Forelimb muscle (tissue), 1 donor: Measurements from ENCODE around the gene PGS1. TPM values are rescaled to one million over a fixed set of nuclear protein-coding genes. Genes with fewer than 3 reads are reported as not detected.
"Not testable (repeated sequence)": the region's sequence is repeated elsewhere in the genome, so short reads cannot be mapped to it uniquely, and the experiment has no call there.

Experiments used
- DNase-seq: peaks from one replicate; pipeline ENCODE4 v3.0.0-alpha.2; 2013; ENCODE audit warnings: low read depth
- polyA plus RNA-seq: library from polyadenylated mRNA; unstranded; fragments of 120-200 nt; gene quantifications from one replicate; pipeline ENCODE4 v1.2.1, GENCODE V29; 2013; ENCODE audit not compliant: insufficient read length

PGS1 gene, protein sequence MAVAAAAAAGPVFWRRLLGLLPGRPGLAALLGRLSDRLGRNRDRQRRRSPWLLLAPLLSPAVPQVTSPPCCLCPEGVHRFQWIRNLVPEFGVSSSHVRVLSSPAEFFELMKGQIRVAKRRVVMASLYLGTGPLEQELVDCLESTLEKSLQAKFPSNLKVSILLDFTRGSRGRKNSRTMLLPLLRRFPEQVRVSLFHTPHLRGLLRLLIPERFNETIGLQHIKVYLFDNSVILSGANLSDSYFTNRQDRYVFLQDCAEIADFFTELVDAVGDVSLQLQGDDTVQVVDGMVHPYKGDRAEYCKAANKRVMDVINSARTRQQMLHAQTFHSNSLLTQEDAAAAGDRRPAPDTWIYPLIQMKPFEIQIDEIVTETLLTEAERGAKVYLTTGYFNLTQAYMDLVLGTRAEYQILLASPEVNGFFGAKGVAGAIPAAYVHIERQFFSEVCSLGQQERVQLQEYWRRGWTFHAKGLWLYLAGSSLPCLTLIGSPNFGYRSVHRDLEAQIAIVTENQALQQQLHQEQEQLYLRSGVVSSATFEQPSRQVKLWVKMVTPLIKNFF
- polyA plus RNA-seq: 26.3 TPM

DNA sequence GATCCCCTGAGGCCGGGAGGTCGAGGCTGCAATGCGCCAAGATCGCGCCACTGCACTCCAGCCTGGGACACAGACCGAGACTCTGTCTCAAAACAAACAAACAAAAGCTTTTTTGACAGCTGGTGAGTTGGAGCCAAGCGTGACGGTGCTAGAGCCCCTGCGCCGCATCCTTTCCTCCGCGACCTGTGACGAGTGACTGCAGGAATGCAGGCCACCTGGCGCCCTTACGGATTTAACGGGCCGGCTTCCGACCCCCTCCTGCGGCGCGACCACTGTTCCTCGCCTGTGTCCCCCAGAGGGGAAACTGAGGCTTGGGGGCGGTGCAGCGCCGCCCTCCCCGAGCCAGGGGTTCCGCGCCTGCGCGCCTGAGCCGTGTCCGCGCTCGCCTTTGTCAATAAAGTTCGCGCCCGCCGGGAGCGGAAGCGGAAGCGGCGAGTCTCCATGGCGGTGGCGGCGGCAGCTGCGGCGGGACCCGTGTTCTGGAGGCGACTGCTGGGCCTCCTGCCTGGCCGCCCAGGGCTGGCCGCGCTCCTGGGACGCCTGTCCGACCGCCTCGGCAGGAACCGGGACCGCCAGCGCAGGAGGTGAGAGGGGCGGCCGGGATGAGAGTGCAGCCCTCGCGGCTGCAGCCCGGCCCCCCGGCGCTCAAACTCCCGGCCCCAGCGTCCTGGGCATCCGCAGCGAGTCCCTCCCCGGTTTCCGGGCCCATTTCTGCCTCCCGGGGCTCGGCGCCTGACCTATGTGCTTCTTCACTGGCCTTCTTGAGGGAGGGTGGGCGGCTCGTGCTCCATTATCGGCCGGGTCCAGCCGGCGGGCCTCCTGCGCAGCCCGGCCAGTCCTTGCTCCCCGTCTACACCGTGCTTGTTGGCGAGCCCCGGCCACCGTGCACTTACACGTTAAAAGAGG is at the start of gene PGS1:
PGS1 (plus strand) TSS at position 425 of the 906 bp plus-strand sequence; CDS start at position 442, 17 bp downstream.
- DNase-seq: no peak

DNA sequence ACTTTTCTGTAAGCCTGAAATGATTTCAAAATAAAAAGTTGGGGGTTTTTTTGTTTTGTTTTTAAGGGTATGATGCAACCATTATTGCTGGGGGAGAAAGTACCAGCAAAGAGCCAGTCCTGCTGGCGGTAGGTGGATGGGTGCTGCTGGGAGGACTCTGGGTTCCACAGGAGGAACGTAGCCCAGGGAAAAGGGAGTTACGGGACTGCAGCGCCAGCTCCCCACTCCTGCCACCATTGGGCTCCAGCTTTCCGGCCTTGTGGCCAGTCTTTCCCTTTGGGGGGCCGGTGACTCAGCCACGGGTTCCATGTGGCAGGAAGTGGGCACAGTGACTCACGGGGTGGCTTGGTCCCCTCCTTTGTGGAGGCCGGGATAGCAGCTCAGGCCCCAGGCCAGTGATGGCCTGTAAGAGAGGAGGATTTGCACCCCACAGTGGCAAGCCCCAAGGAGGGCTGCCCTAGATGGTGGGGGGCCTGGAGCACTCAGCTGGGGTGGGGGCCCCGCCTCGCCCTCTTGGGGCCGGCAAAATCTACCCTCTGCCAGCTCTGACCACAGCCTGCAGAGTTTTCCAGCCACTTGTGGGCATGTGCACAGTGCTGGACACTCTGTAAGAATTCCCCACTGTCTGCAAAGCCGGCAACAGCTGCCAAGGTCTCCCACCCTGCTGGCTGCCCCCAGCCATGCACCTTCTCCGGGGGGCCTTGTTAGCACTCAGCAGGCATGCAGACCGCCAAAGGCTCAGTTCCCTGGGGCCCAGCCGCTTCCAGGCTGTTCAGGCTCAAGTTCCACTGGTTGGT is 49.0 kb upstream of the PGS1 start:
- no peak for DNase-seq

GRCh38 chr17:78330570-78331224 is 47.8 kb upstream of the PGS1 start:
- DNase-seq: no peak

DNA sequence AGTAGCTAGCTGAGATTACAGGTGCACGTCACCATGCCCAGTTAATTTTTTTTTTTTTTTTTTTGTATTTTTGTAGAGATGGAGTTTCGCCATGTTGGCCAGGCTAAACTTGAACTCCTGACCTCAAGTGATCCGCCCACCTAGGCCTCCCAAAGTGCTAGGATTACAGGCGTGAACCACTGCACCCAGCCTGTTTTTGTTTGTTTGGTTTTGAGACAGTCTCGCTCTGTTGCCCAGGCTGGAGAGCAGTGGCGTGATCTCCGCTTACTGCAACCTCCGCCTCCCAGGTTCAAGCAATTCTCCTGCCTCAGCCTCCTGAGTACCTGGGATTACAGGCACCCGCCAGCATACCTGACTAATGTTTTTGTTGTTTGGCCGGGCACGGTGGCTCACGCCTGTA is 47.1 kb upstream of the PGS1 start:
- DNase-seq: not testable (repeated sequence)

DNA sequence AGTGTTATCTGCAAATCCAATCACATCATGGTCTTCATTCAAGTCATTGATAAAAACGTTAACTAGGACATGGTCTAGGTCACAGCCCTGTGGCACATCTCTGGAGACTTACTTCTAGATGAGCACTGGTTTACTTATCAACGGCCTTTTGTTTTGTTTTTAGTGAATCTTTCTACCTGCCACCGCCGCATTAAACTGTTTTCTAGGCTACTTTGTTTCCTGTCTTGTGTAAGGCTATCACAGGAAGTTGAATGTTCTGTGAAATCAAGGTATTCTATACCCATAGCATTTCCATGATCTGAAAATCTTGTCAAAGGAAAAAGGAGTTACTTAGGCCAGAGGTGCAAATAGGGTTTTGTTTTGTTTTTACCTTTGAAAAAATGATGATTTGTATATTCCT is 45.5 kb upstream of the PGS1 start:
- no peak for DNase-seq

- DNase-seq: no peak
Measured at GRCh38 chr17:78335209-78335608, 43.2 kb upstream of the PGS1 start.

DNA sequence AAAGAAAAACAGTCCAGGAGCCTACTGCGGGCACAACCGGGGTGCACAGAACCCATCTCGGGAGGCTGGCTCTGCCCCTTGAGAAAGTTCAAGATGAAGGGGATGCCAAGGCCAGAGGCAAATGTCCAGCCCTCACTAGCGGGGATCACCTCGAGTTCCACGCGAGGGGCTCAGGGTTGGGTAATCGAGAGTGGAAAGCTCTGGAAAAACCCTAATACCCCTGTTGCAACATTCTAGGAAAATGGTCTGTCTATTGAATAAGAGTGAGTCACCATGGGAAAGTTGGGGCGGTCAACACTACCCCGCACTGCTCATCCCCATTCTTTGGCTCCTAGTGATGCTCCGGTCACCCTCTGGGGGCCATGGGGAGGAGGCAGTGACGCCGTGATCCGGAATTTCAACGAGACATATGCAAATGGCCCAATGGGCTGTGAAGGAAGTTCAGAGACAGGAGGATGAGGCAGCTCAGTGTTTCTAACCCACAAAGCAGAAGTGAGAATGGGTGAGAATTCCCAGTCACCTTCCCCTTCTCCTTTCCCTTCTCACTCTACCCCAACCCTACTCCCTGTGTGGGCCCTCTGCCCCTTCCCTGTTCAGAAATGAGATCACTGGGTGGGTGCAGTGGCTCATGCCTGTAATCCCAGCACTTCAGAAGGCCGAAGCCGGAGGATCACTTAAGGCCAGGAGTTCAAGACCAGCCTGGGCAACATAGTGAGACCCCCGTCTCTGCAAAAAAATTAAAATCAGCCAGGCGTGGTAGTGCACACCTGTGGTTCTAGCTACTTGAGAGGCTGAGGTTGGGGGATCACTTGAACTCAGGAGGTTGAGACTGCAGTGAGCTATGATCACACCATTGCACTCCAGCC is 41.0 kb upstream of the PGS1 start:
- DNase-seq: no peak

GRCh38 chr17:78338486-78339259 is 39.8 kb upstream of the PGS1 start:
- DNase-seq: no peak

- DNase-seq: no peak
Measured at GRCh38 chr17:78340183-78340955, 38.1 kb upstream of the PGS1 start.

DNA sequence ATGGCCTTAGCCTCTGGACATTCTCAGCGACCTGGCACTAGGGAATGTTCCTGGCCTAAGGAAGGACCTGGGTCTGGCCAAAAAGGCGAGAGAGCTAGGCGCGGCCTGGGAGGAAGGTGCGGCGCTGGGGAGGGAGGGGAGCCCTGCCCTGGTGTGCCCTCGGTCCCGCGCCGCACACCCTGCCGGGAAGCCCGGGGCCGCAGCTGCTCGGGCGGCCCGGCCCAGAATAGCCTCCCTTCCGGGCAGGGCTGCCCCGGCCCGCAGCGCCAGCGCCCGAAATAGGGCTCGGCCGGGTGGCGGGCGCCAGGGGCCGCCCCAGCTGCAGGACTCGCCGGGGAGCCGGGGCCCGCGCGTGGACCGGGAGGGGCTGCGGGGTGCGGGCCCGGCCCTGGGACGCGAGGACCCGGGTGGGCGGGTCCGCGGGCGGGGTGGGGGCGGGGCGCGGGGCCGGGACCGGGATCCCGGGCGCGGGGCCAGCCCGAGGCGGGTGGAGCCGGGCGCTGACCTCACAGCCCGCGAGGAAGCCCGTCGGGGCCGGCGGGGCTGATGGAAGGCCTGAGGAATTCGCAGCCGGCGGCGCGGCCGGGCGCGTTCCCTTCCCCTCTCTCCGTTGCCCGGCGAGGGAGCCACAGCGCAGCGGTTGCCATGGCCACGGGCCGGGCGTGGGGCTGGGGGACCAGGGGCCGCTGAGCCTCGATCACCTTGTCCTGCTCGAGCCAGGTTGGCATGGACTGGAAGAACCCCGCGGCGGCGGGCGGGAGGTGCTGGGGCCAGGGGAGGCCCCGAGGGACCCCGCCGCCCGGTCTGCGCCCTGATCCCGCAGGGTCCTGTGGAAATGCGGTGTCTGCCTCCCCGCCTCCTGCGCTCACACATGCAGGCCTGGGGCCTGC is 36.6 kb upstream of the PGS1 start:
- DNase-seq: no peak

DNA sequence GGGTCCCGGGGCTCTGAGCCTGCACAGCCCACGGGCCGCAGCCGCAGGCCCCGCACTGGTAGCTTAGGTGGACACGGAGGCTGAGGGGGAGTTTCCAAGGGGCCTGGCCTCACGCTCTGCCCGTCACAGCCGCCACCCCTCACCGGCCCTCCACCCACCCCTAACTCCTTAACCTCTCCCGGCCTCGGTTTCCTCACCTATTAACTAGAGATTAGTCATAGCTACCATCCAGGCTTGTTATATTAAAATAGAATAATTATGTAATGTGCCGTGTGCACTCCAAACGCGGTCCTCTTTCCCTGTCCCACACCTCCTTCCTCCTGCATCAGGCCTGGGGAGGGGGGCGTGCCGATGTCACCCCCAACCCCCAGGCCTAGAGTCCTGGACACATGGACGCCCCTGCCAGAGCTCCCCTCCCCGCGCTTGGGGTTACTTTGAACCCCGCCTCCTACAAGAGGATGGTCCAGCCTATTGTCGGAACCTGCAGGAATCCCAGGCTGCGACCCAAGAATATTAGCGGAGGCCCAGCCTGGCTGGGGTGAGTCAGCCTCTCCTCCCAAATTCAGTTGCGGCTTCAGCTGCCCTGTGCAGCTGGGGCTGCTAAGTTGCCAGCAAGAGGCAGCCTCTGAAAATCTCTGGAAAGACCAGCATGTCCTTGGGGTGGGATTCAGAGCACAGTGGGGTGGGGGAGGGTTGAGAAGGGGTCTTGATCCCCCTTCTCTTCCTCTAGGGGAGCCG is 35.8 kb upstream of the PGS1 start:
- DNase-seq: no peak

DNA sequence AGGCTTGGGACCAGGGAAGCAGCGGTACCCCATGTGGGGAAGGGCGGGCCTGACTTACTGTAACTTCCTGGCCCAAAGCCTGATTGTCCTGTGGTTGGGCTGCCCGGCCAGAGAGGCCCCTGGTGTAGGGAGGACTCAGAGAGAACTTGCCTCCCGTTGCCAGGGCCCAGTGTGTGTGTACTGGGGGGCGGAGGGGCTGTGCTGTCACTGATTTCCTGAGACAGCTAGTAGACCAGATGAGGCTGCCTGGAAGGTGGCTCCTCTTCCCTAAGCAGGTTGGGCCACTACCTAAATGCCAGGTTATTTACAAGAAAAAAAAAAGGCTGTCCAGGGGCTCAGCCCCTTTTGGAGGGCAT is 35.3 kb upstream of the PGS1 start:
- no peak for DNase-seq

GRCh38 chr17:78343543-78344201 is 34.8 kb upstream of the PGS1 start:
- DNase-seq: no peak

DNA sequence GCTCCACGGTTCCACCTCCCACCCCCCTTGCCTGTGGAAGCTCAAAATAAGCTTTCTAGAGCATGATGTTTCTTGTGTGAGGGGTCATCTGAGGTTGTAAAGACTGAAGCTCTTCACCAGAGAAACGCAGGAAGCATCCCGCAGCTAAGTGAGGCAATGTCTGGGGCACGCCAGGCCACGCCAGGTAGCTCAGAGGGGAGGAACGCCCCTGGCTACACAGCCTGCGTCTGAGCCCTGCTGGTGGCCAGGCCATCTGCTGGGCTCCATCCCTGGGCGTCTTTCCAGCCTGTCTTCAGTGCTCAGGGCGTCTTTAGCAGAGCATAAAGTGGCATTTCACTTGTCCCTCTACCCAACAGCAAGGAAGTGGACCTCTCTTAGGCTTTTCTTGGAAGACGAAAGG is 33.8 kb upstream of the PGS1 start:
- no peak for DNase-seq

- no peak for DNase-seq
Measured at GRCh38 chr17:78345172-78345571, 33.3 kb upstream of the PGS1 start.

- no peak for DNase-seq
Measured at GRCh38 chr17:78345791-78346494, 32.5 kb upstream of the PGS1 start.
